H9 (cell line): ENCODE data around the gene HHEX. TPM values are rescaled to one million over a fixed set of nuclear protein-coding genes. Genes with fewer than 3 reads are reported as not detected.

ENCODE experiments used
- DNase-seq: peaks from one replicate; pipeline ENCODE4 v3.0.0-alpha.2; 2017
- H2AFZ ChIP-seq: one replicate; pipeline ENCODE4 v1.6.1; 2013; ENCODE audit warnings: mild to moderate bottlenecking, low read length, control low read depth, moderate library complexity
- H2AK5ac ChIP-seq: 2 replicates; pipeline ENCODE4 v1.6.1; 2013; ENCODE audit warnings: low read length, control low read depth, mixed read lengths; ENCODE audit not compliant: insufficient read length
- H2BK120ac ChIP-seq: one replicate; pipeline ENCODE4 v1.6.1; 2013; ENCODE audit warnings: low read depth, mild to moderate bottlenecking, low read length, control low read depth, inconsistent platforms; ENCODE audit not compliant: poor library complexity, severe bottlenecking
- H2BK12ac ChIP-seq: 2 replicates; pipeline ENCODE4 v1.6.1; 2013; ENCODE audit warnings: low read length, control low read depth, mixed read lengths, low read depth; ENCODE audit not compliant: insufficient read length
- H2BK15ac ChIP-seq: 2 replicates; pipeline ENCODE4 v1.6.1; 2013; ENCODE audit warnings: low read depth, low read length, control low read depth
- H2BK20ac ChIP-seq: one replicate; pipeline ENCODE4 v1.6.1; 2013; ENCODE audit warnings: low read depth, mild to moderate bottlenecking, low read length, control low read depth, inconsistent platforms; ENCODE audit not compliant: poor library complexity, severe bottlenecking
- H2BK5ac ChIP-seq: 2 replicates; pipeline ENCODE4 v1.6.1; 2013; ENCODE audit warnings: low read length, control low read depth, mixed read lengths; ENCODE audit not compliant: insufficient read length
- H3K14ac ChIP-seq: 2 replicates; pipeline ENCODE4 v1.6.1; 2013; ENCODE audit warnings: low read length, control low read depth; ENCODE audit not compliant: insufficient read depth
- H3K18ac ChIP-seq: 2 replicates; pipeline ENCODE4 v1.6.1; 2013; ENCODE audit warnings: low read depth, mild to moderate bottlenecking, mixed read lengths, low read length, control low read depth; ENCODE audit not compliant: insufficient read length
- H3K23ac ChIP-seq: 2 replicates; pipeline ENCODE4 v1.6.1; 2013; ENCODE audit warnings: low read length, control low read depth, mixed read lengths, low read depth; ENCODE audit not compliant: insufficient read length
- H3K23me2 ChIP-seq: 2 replicates; pipeline ENCODE4 v1.6.1; 2013; ENCODE audit warnings: low read depth, mild to moderate bottlenecking, mixed read lengths, low read length, control low read depth; ENCODE audit not compliant: insufficient read length, poor library complexity, severe bottlenecking
- H3K27ac ChIP-seq: 2 replicates; pipeline ENCODE4 v1.5.1; 2013; ENCODE audit warnings: low read length, control low read depth, mixed read lengths, low read depth; ENCODE audit not compliant: insufficient read length
- H3K27me3 ChIP-seq: 2 replicates; pipeline ENCODE4 v1.6.1; 2013; ENCODE audit warnings: low read length, control low read depth, inconsistent platforms; ENCODE audit not compliant: insufficient read depth
- H3K4ac ChIP-seq: 2 replicates; pipeline ENCODE4 v1.6.1; 2013; ENCODE audit warnings: low read depth, mild to moderate bottlenecking, control low read depth, inconsistent platforms, low read length, moderate library complexity
- H3K4me1 ChIP-seq: 2 replicates; pipeline ENCODE4 v1.6.1; 2013; ENCODE audit warnings: low read length, control low read depth, inconsistent platforms; ENCODE audit not compliant: insufficient read depth
- H3K4me2 ChIP-seq: 2 replicates; pipeline ENCODE4 v1.6.1; 2013; ENCODE audit warnings: low read length, control low read depth, mixed read lengths; ENCODE audit not compliant: insufficient read length, insufficient read depth
- H3K56ac ChIP-seq: 2 replicates; pipeline ENCODE4 v1.6.1; 2013; ENCODE audit warnings: low read depth, mild to moderate bottlenecking, mixed read lengths, low read length, control low read depth; ENCODE audit not compliant: insufficient read length
- H3K79me1 ChIP-seq: 2 replicates; pipeline ENCODE4 v1.6.1; 2013; ENCODE audit warnings: low read depth, mild to moderate bottlenecking, moderate library complexity, low read length, control low read depth, inconsistent platforms; ENCODE audit not compliant: insufficient read depth, poor library complexity, severe bottlenecking
- H3K79me2 ChIP-seq: 2 replicates; pipeline ENCODE4 v1.6.1; 2013; ENCODE audit warnings: low read length, control low read depth, inconsistent platforms; ENCODE audit not compliant: insufficient read depth
- H3K9ac ChIP-seq: 2 replicates; pipeline ENCODE4 v1.6.1; 2013; ENCODE audit warnings: low read length, control low read depth, mixed read lengths; ENCODE audit not compliant: insufficient read length; ENCODE audit errors: extremely low read depth
- H3K9me3 ChIP-seq: one replicate; pipeline ENCODE4 v1.6.1; 2013; ENCODE audit warnings: low read depth, low read length, inconsistent platforms; ENCODE audit not compliant: control insufficient read depth
- H3T11ph ChIP-seq: one replicate; pipeline ENCODE4 v1.6.1; 2013; ENCODE audit warnings: mild to moderate bottlenecking, low read length, control low read depth, inconsistent platforms
- H4K20me1 ChIP-seq: one replicate; pipeline ENCODE4 v1.6.1; 2013; ENCODE audit not compliant: control insufficient read depth, insufficient read length, insufficient read depth
- H4K5ac ChIP-seq: 2 replicates; pipeline ENCODE4 v1.6.1; 2013; ENCODE audit warnings: low read depth, mild to moderate bottlenecking, mixed read lengths, low read length, control low read depth; ENCODE audit not compliant: insufficient read length
- H4K8ac ChIP-seq: replicated peaks from 2 replicates; pipeline ENCODE4 v1.6.1; 2013; ENCODE audit warnings: low read length, control low read depth, mixed read lengths, low read depth; ENCODE audit not compliant: insufficient read length
- H4K91ac ChIP-seq: 2 replicates; pipeline ENCODE4 v1.6.1; 2013; ENCODE audit warnings: low read depth, mild to moderate bottlenecking, moderate library complexity, mixed read lengths, low read length, control low read depth; ENCODE audit not compliant: insufficient read length
- H3K27ac Mint-ChIP-seq, 3 experiments: 2 replicates in 2 of 3; 3 replicates in 1 of 3; pipeline ENCODE4 v1.8.0; 2020 to 2021; ENCODE audit warnings: mixed read lengths in 3 of 3, mild to moderate bottlenecking in 1 of 3, moderate library complexity in 1 of 3
- H3K27me3 Mint-ChIP-seq: 2 replicates; pipeline ENCODE4 v1.8.0; 2021; ENCODE audit warnings: low read depth, mild to moderate bottlenecking, moderate library complexity, mixed read lengths
- H3K36me3 Mint-ChIP-seq, 3 experiments: 2 replicates in 2 of 3; 3 replicates in 1 of 3; pipeline ENCODE4 v1.8.0; 2020 to 2021; ENCODE audit warnings: low read depth in 3 of 3, mixed read lengths in 3 of 3; ENCODE audit not compliant: insufficient read depth in 1 of 3
- H3K4me1 Mint-ChIP-seq, 2 experiments: 2 replicates each; pipeline ENCODE4 v1.8.0; 2020; ENCODE audit warnings: mixed read lengths in 2 of 2
- H3K4me3 Mint-ChIP-seq, 2 experiments: 2 replicates in 1 of 2; 3 replicates in 1 of 2; pipeline ENCODE4 v1.8.0; 2020 to 2021; ENCODE audit warnings: mild to moderate bottlenecking in 2 of 2, mixed read lengths in 2 of 2, moderate library complexity in 1 of 2
- H3K9me3 Mint-ChIP-seq, 2 experiments: 2 replicates in 1 of 2; 3 replicates in 1 of 2; pipeline ENCODE4 v1.8.0; 2020; ENCODE audit warnings: mild to moderate bottlenecking in 2 of 2, mixed read lengths in 2 of 2, moderate library complexity in 1 of 2
- WGBS: extraction: QIAGEN DNeasy Blood & Tissue Kit; methylation state at CpG from one replicate; pipeline ENCODE4 v1.1.7; 2013; ENCODE audit warnings: missing lambda C conversion rate, low lambda C conversion rate, mixed read lengths; ENCODE audit not compliant: insufficient read length; ENCODE audit errors: extremely low coverage; 5-methylcytosine and 5-hydroxymethylcytosine counted together
- total RNA-seq: library from RNA; stranded (reverse); gene quantifications from 2 replicates; pipeline ENCODE4 v1.2.1, GENCODE V29; 2021
- TF ChIP-seq, protein P1 (sequence below): fragments of 200-600 bp; sonication (generic); conservative IDR thresholded peaks from 3 replicates; pipeline ENCODE4 v1.8.0; 2021; ENCODE audit warnings: antibody characterized with exemption, mild to moderate bottlenecking

HHEX gene
- total RNA-seq, 1 experiment from 2014 or later, result 2.2 TPM

DNA sequence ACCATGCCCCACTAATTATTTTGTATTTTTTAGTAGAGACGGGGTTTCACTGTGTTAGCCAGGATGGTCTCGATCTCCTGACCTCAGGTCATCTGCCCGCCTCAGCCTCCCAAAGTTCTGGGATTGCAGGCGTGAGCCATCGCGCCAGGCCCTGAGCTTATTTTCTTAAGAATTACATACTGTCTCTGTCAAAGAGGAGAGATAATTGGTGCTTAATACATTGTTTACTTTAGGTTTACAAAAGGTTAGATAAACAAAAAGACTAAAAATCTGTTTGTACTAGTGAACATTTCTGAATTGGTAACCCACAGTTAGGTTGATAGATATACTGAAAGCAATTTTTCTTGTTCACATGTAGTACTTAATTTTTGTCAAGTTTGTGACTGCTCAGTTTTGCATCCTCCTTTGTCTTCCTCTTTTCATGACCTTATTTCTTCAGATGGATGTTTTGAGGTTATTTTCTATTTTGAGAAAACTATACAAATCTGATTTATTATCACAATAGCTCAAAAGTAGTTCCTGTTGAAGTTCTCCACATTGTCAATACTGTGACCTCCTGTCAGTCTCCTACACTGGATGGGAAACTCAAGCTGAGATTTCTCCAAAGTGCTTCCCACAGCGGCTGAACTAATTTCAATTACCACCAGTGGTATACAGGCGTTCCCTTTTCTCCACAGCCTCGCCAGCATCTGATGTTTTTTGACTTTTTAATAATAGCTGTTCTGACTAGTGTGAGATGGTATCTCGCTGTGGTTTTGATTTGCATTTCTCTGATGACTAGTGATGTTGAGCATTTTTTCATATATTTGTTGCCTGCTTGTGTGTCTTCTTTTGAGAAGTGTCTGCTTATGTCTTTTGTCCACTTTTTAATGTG is 22.5 kb downstream of the HHEX start:
- H3K9me3 Mint-ChIP-seq, result peaks cover 15 to 17% of the 10 kb centered on the region in 2 experiments
- Histone ChIP-seq H3K79me2 (no peaks in the 10 kb centered on the region), H3K4me2 (no peak overlapping the region), H3K23ac (no peak overlapping the region), H4K8ac (no peak overlapping the region), H3K27ac (no peak overlapping the region), H2BK5ac (no peak overlapping the region), H2BK120ac (no peak overlapping the region), H3K9ac (no peak overlapping the region), H3K4me1 (no peaks in the 10 kb centered on the region), H3K9me3 (peaks cover 6% of the 10 kb centered on the region), H2AFZ (no peak overlapping the region), H3K14ac (no peak overlapping the region), H3K79me1 (no peaks in the 10 kb centered on the region), H3K56ac (no peak overlapping the region), H2BK15ac (no peak overlapping the region), H4K91ac (no peak overlapping the region), H3K27me3 (no peaks in the 10 kb centered on the region), H3K23me2 (no peaks in the 10 kb centered on the region), H4K5ac (no peak overlapping the region), H3K18ac (no peak overlapping the region), H2BK12ac (no peak overlapping the region), H2AK5ac (no peak overlapping the region), H3T11ph (no peak overlapping the region), H3K4ac (no peak overlapping the region), H2BK20ac (no peak overlapping the region), H4K20me1 (no peaks in the 10 kb centered on the region)
- peaks cover 2 to 5% of the 10 kb centered on the region in 2 experiments; a peak in 2 of 4 replicates for H3K4me1 Mint-ChIP-seq
- H3K27me3 Mint-ChIP-seq, result peaks cover 4% of the 10 kb centered on the region
- no CpG with 5 or more reads among the region's 10 CpGs for WGBS
- TF ChIP-seq, protein P1, sequence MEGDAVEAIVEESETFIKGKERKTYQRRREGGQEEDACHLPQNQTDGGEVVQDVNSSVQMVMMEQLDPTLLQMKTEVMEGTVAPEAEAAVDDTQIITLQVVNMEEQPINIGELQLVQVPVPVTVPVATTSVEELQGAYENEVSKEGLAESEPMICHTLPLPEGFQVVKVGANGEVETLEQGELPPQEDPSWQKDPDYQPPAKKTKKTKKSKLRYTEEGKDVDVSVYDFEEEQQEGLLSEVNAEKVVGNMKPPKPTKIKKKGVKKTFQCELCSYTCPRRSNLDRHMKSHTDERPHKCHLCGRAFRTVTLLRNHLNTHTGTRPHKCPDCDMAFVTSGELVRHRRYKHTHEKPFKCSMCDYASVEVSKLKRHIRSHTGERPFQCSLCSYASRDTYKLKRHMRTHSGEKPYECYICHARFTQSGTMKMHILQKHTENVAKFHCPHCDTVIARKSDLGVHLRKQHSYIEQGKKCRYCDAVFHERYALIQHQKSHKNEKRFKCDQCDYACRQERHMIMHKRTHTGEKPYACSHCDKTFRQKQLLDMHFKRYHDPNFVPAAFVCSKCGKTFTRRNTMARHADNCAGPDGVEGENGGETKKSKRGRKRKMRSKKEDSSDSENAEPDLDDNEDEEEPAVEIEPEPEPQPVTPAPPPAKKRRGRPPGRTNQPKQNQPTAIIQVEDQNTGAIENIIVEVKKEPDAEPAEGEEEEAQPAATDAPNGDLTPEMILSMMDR, result no peak
- peaks cover 0 to 13% (median 3%) of the 10 kb centered on the region in 3 experiments; a peak in 4 of 7 replicates for H3K36me3 Mint-ChIP-seq
- H3K27ac Mint-ChIP-seq, result no peak overlapping the region
- no peak overlapping the region for H3K4me3 Mint-ChIP-seq
- DNase-seq, result no peak
